ENCODE results near the gene DDA1. TPM values are rescaled to one million over a fixed set of nuclear protein-coding genes. Genes with fewer than 3 reads are reported as not detected.

The DDA1 gene
- total RNA-seq, 4 donors from 2014 or later = 13.2 to 58.5 (median 19.9) TPM

GRCh38 chr19:17325881-17326594, 16.7 kb downstream of the DDA1 start:
- peaks cover 0 to 48% of the 10 kb centered on the region in 2 donors for H3K36me3 ChIP-seq
- no peak for TF ChIP-seq EP300 (IDR thresholded peaks at IDR 0.05)
- TF ChIP-seq, protein P1, sequence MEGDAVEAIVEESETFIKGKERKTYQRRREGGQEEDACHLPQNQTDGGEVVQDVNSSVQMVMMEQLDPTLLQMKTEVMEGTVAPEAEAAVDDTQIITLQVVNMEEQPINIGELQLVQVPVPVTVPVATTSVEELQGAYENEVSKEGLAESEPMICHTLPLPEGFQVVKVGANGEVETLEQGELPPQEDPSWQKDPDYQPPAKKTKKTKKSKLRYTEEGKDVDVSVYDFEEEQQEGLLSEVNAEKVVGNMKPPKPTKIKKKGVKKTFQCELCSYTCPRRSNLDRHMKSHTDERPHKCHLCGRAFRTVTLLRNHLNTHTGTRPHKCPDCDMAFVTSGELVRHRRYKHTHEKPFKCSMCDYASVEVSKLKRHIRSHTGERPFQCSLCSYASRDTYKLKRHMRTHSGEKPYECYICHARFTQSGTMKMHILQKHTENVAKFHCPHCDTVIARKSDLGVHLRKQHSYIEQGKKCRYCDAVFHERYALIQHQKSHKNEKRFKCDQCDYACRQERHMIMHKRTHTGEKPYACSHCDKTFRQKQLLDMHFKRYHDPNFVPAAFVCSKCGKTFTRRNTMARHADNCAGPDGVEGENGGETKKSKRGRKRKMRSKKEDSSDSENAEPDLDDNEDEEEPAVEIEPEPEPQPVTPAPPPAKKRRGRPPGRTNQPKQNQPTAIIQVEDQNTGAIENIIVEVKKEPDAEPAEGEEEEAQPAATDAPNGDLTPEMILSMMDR (IDR thresholded peaks at IDR 0.05) = no peak
- no peak for TF ChIP-seq POLR2AphosphoS5 (IDR thresholded peaks at IDR 0.05)
- no peak for TF ChIP-seq POLR2A (IDR thresholded peaks at IDR 0.05)
- peak overlapping the region in 1 of 4 donors; percentile 20 for H3K27ac ChIP-seq

DNA sequence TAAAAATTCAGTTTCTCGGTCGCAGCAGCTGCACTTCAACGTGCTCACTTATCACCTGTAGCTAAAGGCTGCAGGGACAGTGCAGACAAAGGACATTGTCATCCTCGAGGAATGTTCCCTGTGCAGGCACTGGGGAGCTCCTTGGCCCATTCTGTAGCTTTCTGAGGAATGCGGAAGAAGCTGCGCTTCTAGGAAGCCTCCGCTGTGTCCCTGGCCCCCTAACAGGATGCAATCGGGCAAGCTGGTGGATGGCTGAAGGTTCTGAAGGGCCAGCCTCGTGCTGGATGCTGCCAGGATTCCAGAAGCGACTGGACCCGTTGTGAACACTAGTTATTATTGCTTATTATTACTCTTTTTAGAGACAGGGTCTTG, 17.2 kb downstream of the DDA1 start:
- H3K4me1 ChIP-seq = peaks cover 0 to 63% (median 10%) of the 10 kb centered on the region in 3 donors
- ATAC-seq = no peak
- H3K4me3 ChIP-seq = no peak overlapping the region
- no peaks in the 10 kb centered on the region for H3K9me3 ChIP-seq
- WGBS, 2 donors (ENCODE audit: low coverage in 1 of 2) = 60 to 80% methylated on average over 1 to 10 of the region's 11 CpGs
- H3K27me3 ChIP-seq = peaks cover 30% of the 10 kb centered on the region
- H3K36me3 ChIP-seq = peaks cover 0 to 47% of the 10 kb centered on the region in 2 donors
- TF ChIP-seq POLR2A (IDR thresholded peaks at IDR 0.05) = no peak
- TF ChIP-seq POLR2AphosphoS5 (IDR thresholded peaks at IDR 0.05) = no peak
- no peak for TF ChIP-seq EP300 (IDR thresholded peaks at IDR 0.05)
- TF ChIP-seq, protein P1 (IDR thresholded peaks at IDR 0.05) = no peak
- no peak overlapping the region for H3K27ac ChIP-seq

More at GRCh38 chr19:17325881-17326594, 16.7 kb downstream of the DDA1 start:
- ATAC-seq = no peak
- peaks cover 24% of the 10 kb centered on the region for H3K27me3 ChIP-seq
- WGBS, 2 donors (ENCODE audit: low coverage in 1 of 2) = 79 to 80% methylated on average over 8 to 13 of the region's 17 CpGs
- no peak overlapping the region for H3K4me3 ChIP-seq
- H3K9me3 ChIP-seq = no peaks in the 10 kb centered on the region
- peaks cover 0 to 63% (median 10%) of the 10 kb centered on the region in 3 donors for H3K4me1 ChIP-seq

- 100% methylated on average over 1 of the region's 27 CpGs; no CpG with 5 or more reads in 1 of the 2 donors for WGBS, 2 donors (ENCODE audit: low coverage in 1 of 2)
- Histone ChIP-seq H3K4me3 (no peak overlapping the region), H3K27me3 (peaks cover 30% of the 10 kb centered on the region), H3K27ac (no peak overlapping the region), H3K4me1 (peaks cover 0 to 63% (median 10%) of the 10 kb centered on the region in 3 donors), H3K9me3 (no peaks in the 10 kb centered on the region), H3K36me3 (peaks cover 0 to 41% of the 10 kb centered on the region in 2 donors)
- TF ChIP-seq POLR2A (IDR thresholded peaks at IDR 0.05) (no peak), POLR2AphosphoS5 (IDR thresholded peaks at IDR 0.05) (no peak), EP300 (IDR thresholded peaks at IDR 0.05) (no peak)
- TF ChIP-seq, protein P1 (IDR thresholded peaks at IDR 0.05) = no peak
- no peak for ATAC-seq
Measured at GRCh38 chr19:17327068-17327653, 17.8 kb downstream of the DDA1 start.

DNA sequence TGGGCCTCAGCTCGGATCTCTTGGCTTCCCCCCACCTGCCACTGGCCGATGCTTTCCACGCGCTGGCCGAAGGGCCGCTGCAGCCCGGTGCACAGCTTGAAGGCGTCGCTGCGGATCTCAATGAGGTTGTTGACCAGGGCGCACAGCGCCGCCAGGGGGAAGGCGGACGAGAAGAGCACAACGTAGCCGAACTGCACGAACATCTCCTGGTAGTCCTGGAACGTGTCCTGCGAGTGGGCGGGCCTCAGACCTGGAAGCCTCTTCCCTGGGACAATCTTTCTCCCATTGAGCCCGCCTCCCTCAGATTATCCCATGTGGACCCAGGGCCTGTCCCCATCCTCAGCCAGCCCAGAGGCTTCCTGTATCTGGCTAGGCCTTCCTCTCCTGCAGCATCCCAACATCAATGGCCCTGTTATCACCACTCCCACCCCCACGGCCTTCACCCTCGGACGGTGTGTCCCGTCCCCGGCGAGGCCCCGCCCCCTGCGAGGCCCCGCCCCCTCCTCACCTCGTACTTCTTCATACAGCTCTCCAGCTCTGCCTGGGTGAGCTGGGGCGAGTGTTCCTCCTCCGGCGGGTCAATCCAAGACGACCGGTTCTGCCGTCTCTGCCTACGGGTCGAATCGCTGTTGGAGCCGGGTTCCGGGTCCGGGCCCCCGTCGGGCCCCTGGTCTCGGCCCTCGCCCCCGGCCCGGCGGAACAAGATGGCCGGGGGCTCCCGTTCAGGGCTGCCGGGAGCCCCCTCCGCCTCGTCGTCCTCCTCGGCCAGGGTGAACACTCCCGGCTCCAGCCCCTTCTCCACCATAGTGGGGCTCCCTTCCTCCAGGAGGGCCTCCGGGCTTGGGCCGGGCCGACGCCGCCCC, 18.5 kb downstream of the DDA1 start:
- no peaks in the 10 kb centered on the region for H3K9me3 ChIP-seq
- WGBS, 2 donors (ENCODE audit: low coverage in 1 of 2) = 37% methylated on average over 3 of the region's 64 CpGs; no CpG with 5 or more reads in 1 of the 2 donors
- H3K27ac ChIP-seq = peak overlapping the region in 3 of 4 donors; percentile 12 to 53 (median 27)
- H3K36me3 ChIP-seq = peaks cover 0 to 34% of the 10 kb centered on the region in 2 donors
- peaks cover 0 to 57% (median 10%) of the 10 kb centered on the region in 3 donors for H3K4me1 ChIP-seq
- H3K27me3 ChIP-seq = peaks cover 30% of the 10 kb centered on the region
- peak overlapping the region; percentile 3 to 46 for H3K4me3 ChIP-seq
- ATAC-seq = peak; percentile 67
- no peak for TF ChIP-seq POLR2AphosphoS5 (IDR thresholded peaks at IDR 0.05)
- TF ChIP-seq, protein P1 (IDR thresholded peaks at IDR 0.05) = peak in 3 of 4 experiments; percentile 23 to 56 (median 47)
- TF ChIP-seq EP300 (IDR thresholded peaks at IDR 0.05) = no peak
- no peak for TF ChIP-seq POLR2A (IDR thresholded peaks at IDR 0.05)
